ENCODE data around the gene SMYD3. TPM values are rescaled to one million over a fixed set of nuclear protein-coding genes. Genes with fewer than 3 reads are reported as not detected.

The SMYD3 gene
- total and polyA plus RNA-seq, 2 experiments from 2014 or later = 30.8 to 68.5 TPM

- Histone ChIP-seq H3K9me2 (replicated peaks; ENCODE audit: insufficient read depth) (no peaks in the 10 kb centered on the region), H4K20me1 (ENCODE audit: insufficient read depth, poor library complexity, severe bottlenecking) (no peaks in the 10 kb centered on the region), H3K27me3 (no peaks in the 10 kb centered on the region), H3K36me3 (replicated peaks; ENCODE audit: insufficient read depth, low read depth) (no peaks in the 10 kb centered on the region), H3K9me3 (ENCODE audit: low read depth) (no peaks in the 10 kb centered on the region), H3K4me3 (no peak overlapping the region), H3K79me2 (no peaks in the 10 kb centered on the region), H2AFZ (no peak overlapping the region), H3K4me1 (ENCODE audit: insufficient read depth) (no peaks in the 10 kb centered on the region), H3K27ac (no peak overlapping the region), H3K4me2 (no peak overlapping the region)
- 83% methylated on average over 3 of the region's 3 CpGs for WGBS (ENCODE audit: low lambda C conversion rate, missing lambda C conversion rate)
- DNase-seq (ENCODE audit: low spot score) = no peak
- TF ChIP-seq, protein P1, sequence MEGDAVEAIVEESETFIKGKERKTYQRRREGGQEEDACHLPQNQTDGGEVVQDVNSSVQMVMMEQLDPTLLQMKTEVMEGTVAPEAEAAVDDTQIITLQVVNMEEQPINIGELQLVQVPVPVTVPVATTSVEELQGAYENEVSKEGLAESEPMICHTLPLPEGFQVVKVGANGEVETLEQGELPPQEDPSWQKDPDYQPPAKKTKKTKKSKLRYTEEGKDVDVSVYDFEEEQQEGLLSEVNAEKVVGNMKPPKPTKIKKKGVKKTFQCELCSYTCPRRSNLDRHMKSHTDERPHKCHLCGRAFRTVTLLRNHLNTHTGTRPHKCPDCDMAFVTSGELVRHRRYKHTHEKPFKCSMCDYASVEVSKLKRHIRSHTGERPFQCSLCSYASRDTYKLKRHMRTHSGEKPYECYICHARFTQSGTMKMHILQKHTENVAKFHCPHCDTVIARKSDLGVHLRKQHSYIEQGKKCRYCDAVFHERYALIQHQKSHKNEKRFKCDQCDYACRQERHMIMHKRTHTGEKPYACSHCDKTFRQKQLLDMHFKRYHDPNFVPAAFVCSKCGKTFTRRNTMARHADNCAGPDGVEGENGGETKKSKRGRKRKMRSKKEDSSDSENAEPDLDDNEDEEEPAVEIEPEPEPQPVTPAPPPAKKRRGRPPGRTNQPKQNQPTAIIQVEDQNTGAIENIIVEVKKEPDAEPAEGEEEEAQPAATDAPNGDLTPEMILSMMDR (IDR thresholded peaks at IDR 0.05; ENCODE audit: poor library complexity) = no peak
- TF ChIP-seq EZH2 (IDR thresholded peaks at IDR 0.05; ENCODE audit: borderline replicate concordance) = no peak
- no peak for TF ChIP-seq EZH2phosphoT487 (IDR thresholded peaks at IDR 0.05; ENCODE audit: low read depth, severe bottlenecking, unreplicated experiment)
Observed at GRCh38 chr1:245718123-245718522, 789.0 kb downstream of the SMYD3 start.

- H4K20me1 ChIP-seq (ENCODE audit: insufficient read depth, poor library complexity, severe bottlenecking) = no peaks in the 10 kb centered on the region
Observed at GRCh38 chr1:245717611-245718010, 789.5 kb downstream of the SMYD3 start.

GRCh38 chr1:245716561-245716960, 790.5 kb downstream of the SMYD3 start:
- no peak for TF ChIP-seq EZH2phosphoT487 (IDR thresholded peaks at IDR 0.05; ENCODE audit: low read depth, severe bottlenecking, unreplicated experiment)
- TF ChIP-seq, protein P1 (IDR thresholded peaks at IDR 0.05; ENCODE audit: poor library complexity) = no peak
- no peak for TF ChIP-seq EZH2 (IDR thresholded peaks at IDR 0.05; ENCODE audit: borderline replicate concordance)
- H4K20me1 ChIP-seq (ENCODE audit: insufficient read depth, poor library complexity, severe bottlenecking) = no peaks in the 10 kb centered on the region
- 93% methylated on average over 3 of the region's 3 CpGs for WGBS (ENCODE audit: low lambda C conversion rate, missing lambda C conversion rate)
- H3K79me2 ChIP-seq = no peaks in the 10 kb centered on the region
- no peak for DNase-seq (ENCODE audit: low spot score)
- H3K36me3 ChIP-seq (replicated peaks; ENCODE audit: insufficient read depth, low read depth) = no peaks in the 10 kb centered on the region
- no peak overlapping the region for H3K4me3 ChIP-seq
- H2AFZ ChIP-seq = no peak overlapping the region
- H3K27ac ChIP-seq = no peak overlapping the region
- H3K27me3 ChIP-seq = no peaks in the 10 kb centered on the region
- no peak overlapping the region for H3K4me2 ChIP-seq
- no peaks in the 10 kb centered on the region for H3K9me3 ChIP-seq (ENCODE audit: low read depth)
- no peaks in the 10 kb centered on the region for H3K9me2 ChIP-seq (replicated peaks; ENCODE audit: insufficient read depth)
- H3K4me1 ChIP-seq (ENCODE audit: insufficient read depth) = no peaks in the 10 kb centered on the region

More at GRCh38 chr1:245717611-245718010, 789.5 kb downstream of the SMYD3 start:
- Histone ChIP-seq H3K79me2 (no peaks in the 10 kb centered on the region), H3K4me2 (no peak overlapping the region), H3K27me3 (no peaks in the 10 kb centered on the region), H3K9me2 (replicated peaks; ENCODE audit: insufficient read depth) (no peaks in the 10 kb centered on the region), H3K9me3 (ENCODE audit: low read depth) (no peaks in the 10 kb centered on the region), H3K36me3 (replicated peaks; ENCODE audit: insufficient read depth, low read depth) (no peaks in the 10 kb centered on the region), H3K4me1 (ENCODE audit: insufficient read depth) (no peaks in the 10 kb centered on the region), H3K4me3 (no peak overlapping the region), H3K27ac (no peak overlapping the region), H2AFZ (no peak overlapping the region)
- WGBS (ENCODE audit: low lambda C conversion rate, missing lambda C conversion rate) = 94% methylated on average over 3 of the region's 3 CpGs
- no peak for TF ChIP-seq EZH2 (IDR thresholded peaks at IDR 0.05; ENCODE audit: borderline replicate concordance)
- TF ChIP-seq, protein P1 (IDR thresholded peaks at IDR 0.05; ENCODE audit: poor library complexity) = no peak
- TF ChIP-seq EZH2phosphoT487 (IDR thresholded peaks at IDR 0.05; ENCODE audit: low read depth, severe bottlenecking, unreplicated experiment) = no peak
- no peak for DNase-seq (ENCODE audit: low spot score)

GRCh38 chr1:245715970-245716369, 791.1 kb downstream of the SMYD3 start:
- Histone ChIP-seq H3K4me2 (no peak overlapping the region), H3K27ac (no peak overlapping the region)
- 89% methylated on average over 1 of the region's 1 CpG for WGBS (ENCODE audit: low lambda C conversion rate, missing lambda C conversion rate)

More at GRCh38 chr1:245715970-245716369, 791.1 kb downstream of the SMYD3 start:
- no peaks in the 10 kb centered on the region for H3K4me1 ChIP-seq (ENCODE audit: insufficient read depth)
- no peak overlapping the region for H3K4me3 ChIP-seq
- no peaks in the 10 kb centered on the region for H4K20me1 ChIP-seq (ENCODE audit: insufficient read depth, poor library complexity, severe bottlenecking)
- no peaks in the 10 kb centered on the region for H3K36me3 ChIP-seq (replicated peaks; ENCODE audit: insufficient read depth, low read depth)
- H3K9me3 ChIP-seq (ENCODE audit: low read depth) = no peaks in the 10 kb centered on the region
- H2AFZ ChIP-seq = no peak overlapping the region
- DNase-seq (ENCODE audit: low spot score) = no peak
- no peak for TF ChIP-seq EZH2 (IDR thresholded peaks at IDR 0.05; ENCODE audit: borderline replicate concordance)
- TF ChIP-seq, protein P1 (IDR thresholded peaks at IDR 0.05; ENCODE audit: poor library complexity) = no peak
- TF ChIP-seq EZH2phosphoT487 (IDR thresholded peaks at IDR 0.05; ENCODE audit: low read depth, severe bottlenecking, unreplicated experiment) = no peak
- H3K79me2 ChIP-seq = no peaks in the 10 kb centered on the region
- H3K27me3 ChIP-seq = no peaks in the 10 kb centered on the region
- no peaks in the 10 kb centered on the region for H3K9me2 ChIP-seq (replicated peaks; ENCODE audit: insufficient read depth)

All from hepatocyte (in vitro differentiated cells).